Frontal cortex (tissue), 4 donors: ENCODE measurements around the gene POMT2. TPM values are rescaled to one million over a fixed set of nuclear protein-coding genes. Genes with fewer than 3 reads are reported as not detected.

Source experiments
- DNase-seq, 2 donors: peaks; one replicate each; pipeline ENCODE4 v3.0.0; 2012; ENCODE audit warnings: low spot score in 2 of 2
- FAIRE-seq: peaks from 2 replicates; lab custom pipeline; 2012; peaks lifted over from hg19 to GRCh38; lab: Jason Lieb, UNC
- small RNA-seq: library from RNA; depleted of rRNA; stranded (forward); fragments of <200 nt; gene quantifications from one replicate; pipeline ENCODE3, GENCODE V24; 2014
- total RNA-seq: library from RNA; depleted of rRNA; stranded (reverse); fragments of >200 nt; gene quantifications from one replicate; pipeline ENCODE4 v1.2.3, GENCODE V29; 2014
- donor health status: control.
- donor health status: control.
- donor health status: control.

POMT2 gene
- total RNA-seq, 1 donor from 2014 or later, result 14.3 TPM

DNA sequence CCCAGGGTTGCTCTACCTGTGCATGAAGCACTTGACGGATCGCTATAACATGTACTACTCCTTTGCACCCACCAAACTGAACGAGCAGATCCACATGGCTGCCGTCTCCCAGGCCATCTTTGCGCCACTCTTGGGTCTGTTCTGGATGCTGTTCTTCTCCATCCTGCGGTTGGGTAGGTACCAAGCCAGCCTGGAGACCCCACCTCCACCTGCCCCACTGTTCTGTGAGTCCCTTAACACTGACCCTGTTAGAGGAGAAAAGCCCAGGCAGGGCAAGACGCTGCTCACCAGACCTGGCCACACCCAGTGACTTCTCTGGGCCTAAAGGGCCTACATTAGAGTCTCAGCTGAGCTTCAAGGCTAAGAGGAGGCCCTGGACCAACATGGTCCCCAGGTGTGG is 71.4 kb downstream of the POMT2 start:
- DNase-seq, result no peak
- FAIRE-seq, result no peak

DNA sequence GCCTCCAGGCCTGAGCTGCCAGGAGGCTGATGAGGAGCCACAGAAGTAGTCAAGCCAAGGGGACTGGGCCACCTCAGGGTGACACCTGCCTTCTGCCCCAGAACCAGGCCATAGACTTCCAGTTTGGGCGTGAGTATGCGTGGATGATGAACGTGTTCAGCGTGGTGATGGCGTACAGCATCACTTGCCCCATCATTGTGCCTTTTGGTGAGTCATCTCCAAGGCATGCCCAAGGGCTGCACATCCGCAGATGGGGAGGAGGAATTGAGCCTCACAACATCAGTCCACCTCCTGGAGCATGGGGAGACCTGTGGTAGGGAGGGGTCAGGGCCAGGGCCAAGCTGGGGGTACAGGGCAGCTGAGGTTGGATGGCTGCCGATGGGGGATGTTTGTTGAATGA is 72.0 kb downstream of the POMT2 start:
- FAIRE-seq, result no peak
- no peak for DNase-seq

DNA sequence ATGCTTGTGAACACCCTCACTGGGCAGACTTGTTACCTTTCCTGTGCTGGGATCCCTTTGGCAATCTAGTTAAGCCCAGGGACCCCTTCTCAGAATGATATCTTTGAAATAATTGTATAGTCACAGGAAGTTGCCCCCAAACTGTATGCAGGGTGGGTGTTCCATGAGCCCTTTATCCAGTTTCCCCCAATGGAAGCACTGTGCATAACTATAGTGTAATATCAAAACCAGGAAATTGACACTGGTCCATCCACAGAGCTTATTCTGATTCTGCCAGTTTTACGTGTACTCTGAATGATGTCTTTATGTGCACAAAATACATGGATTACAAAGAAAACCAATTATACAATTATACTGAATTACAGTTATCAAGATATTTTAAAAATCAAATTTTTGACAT is 73.9 kb downstream of the POMT2 start:
- FAIRE-seq (no peak), DNase-seq (no peak)

DNA sequence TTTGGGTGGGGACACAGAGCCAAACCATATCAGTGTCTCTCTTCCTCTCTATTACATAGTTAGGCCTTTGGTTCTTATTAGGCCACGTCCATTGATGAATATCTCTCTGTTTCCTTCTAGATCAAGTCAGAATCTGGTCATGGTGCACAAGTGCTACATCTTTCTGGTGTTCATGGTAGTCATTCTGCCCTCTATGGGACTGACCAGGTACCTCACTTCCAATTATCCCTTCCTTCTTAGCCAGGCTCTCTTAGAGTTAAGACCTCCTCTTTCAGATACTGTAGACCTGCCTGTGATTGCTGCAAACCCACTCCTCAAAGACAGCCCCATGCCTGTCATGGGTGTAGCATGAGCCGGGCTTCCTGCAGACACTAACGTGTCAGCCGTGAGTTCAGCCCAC is 74.9 kb downstream of the POMT2 start:
- no peak for FAIRE-seq
- DNase-seq, result no peak

DNA sequence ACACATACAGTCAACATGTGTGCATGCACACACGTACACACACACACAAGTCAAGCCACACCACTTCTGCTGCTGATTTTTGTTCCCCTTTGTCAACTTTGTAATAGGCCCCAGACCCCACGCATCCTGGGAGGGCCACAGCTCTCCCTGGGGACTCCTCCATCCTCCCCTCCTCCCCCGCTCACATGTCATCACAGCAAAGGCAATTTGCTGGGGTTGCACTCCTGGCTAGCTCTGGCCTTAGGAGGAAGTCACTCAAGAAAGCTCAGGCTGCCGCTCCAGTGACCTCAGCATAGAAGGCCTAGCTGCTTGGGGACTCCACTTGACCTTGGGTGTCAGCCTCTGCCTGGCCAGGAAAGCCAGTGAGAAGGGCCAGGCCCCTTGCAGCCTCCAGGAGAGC is 76.8 kb downstream of the POMT2 start:
- DNase-seq (no peak), FAIRE-seq (no peak)

DNA sequence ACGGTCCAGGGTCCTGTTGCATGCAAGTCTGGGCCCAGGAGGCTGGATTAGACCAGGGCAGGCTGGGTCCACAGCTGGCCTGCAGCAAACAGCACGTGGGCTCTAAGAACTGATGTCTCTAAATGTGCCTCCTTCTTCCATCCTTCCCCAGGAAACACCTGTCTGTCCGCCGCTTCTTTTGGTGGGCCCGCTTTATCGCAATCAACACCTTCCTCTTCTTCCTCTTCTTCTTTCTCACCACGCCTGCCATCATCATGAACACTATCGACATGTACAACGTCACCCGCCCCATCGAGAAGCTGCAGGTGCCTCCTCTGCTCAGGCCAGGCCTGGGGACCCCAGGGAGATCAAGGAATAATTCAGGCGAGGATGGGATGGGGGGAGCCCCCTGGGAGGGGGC is 77.9 kb downstream of the POMT2 start:
- FAIRE-seq, result no peak

DNA sequence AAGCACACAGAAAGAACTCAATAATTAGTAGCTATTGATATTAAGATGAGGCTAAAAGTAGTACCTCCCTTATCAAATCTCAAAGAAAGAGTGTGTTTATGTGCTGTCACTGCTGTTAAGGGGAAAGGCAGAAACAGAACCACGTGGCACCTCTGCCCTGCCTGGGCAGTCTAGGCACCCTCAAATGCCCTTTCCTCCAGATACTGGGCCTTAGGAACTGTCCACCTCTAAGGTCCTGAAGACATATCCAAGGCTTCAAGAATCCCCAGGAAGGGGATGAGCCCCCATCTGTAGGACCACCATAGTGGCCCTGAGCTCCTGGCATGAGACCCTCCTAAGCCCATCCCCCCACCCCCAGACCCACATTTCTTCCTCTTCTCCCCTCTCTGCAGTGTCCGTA is 78.7 kb downstream of the POMT2 start:
- FAIRE-seq, result no peak
- DNase-seq, result no peak

More for the DNA sequence above, 77.9 kb downstream of the POMT2 start:
- DNase-seq, result no peak

DNA sequence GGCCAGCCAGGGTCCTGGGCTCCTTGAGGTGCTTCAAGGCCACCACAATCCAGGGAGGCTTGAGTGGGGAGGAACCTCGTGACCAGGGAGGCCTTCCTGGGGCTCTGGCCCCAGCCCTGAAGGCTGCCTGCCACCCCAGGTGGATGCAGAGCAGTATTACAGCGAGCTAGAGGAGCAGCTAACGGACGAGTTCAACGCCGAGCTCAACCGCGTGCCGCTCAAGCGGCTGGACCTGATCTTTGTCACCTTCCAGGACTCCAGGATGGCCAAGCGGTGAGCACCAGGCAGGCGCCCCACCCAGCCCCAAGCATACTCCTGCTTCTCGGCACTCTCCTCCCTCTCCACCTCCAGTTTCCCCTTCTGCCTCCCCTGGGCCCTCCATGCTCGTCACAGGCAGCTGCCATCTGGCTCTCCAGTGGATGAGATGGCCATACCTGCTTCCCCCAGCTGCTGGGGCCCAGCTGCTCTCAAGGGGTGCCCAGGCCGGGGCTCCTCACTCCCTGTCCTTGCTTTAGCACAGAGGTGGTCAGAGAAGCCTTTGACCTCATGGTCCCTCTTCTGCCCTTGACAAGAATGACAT is 80.3 kb downstream of the POMT2 start:
- FAIRE-seq (no peak), DNase-seq (no peak)

DNA sequence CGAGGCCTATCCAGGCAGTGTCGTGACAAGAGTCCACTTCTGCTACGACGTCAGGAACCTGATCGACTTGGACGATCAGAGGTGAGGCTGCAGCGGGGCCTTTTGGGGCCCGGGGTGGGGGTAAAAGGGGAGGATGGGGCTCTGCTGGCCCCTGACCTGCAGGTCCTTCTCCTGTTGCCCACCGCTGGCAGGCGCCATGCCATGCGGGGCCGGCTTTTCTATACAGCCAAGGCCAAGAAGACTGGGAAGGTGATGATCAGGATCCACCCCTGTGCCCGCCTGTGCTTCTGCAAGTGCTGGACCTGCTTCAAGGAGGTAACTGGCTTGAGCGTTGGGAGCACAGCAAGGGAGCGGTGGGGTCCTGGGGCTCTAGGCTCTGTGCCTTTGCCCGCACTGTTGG is 81.3 kb downstream of the POMT2 start:
- FAIRE-seq (no peak), DNase-seq (no peak)

DNA sequence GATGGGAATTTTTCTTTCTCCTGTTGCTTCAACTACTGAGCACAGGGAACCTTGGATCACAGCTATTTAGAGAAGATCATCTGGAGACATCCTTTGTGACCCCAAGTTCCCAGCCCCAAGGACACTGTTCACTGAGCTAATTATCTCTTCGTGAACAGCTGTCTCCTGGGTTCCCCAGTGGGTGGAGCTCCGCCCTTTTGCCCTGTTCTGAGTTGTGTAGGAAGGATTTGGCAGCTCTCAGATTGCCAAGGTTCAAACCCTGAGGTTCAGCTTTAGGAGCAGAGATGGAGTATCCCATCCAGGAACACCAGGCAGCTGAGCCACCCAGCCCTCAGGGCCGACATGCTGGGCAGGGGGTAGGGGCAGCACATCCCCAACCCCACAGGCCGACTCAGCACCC is 81.7 kb downstream of the POMT2 start:
- no peak for FAIRE-seq

DNA sequence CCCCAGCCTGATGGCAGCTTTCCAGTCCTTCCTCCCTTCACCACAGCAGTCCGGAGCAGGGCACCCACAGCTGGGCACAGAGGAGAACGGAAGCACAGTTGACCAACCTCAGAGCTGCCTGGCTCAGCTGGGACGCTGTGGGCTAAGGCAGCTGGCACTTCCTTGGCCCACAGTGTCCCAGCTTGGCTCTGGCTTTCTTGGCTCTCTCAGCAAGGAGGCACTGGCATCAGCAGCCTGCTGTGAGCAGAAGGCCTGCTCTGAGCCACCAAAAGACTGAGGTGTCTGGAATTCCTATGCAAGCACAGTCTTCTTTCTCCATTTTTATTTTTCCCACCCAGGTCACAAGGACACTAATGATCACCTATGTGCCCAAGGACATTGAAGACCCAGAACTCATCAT is 82.3 kb downstream of the POMT2 start:
- no peak for FAIRE-seq
- DNase-seq, result no peak

More for the DNA sequence above, 81.7 kb downstream of the POMT2 start:
- no peak for DNase-seq

DNA sequence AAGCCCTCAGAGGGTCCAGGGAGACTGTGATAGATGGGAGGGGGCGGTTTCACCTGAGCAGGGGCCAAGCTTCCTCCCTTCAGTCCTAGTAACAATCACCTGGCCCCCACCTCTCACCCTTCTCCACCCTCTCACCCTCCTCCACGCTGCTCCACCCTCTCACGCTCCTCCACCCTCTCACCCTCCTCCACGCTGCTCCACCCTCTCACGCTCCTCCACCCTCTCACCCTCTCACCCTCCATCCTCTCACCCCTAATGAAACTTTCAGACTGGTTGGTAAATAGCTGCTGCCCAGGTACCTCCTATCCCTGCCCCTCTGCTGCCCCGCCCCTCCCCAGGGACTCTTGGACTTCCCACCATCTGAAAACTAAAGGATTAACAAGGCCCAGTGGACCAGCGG is 83.9 kb downstream of the POMT2 start:
- no peak for FAIRE-seq
- DNase-seq, result no peak

DNA sequence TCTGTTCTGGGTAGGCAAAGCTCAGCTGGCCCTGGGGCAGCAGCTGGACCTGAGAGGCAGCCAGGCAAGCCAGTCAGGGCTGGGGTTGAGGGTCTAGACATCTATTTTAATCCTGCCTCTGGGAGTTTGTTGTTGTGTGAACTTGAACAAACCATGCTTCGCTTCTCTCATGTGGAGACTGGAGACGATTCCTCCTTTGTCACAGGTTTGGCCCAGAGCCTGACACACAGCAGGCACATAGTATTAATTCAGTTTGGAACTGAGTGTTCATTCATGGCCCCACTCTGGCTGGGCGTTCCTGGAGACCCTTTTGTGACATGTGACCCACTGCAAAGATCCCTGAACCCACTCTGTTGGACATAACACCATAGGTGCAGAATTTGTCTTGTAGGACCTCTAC is 89.0 kb downstream of the POMT2 start:
- DNase-seq (no peak), FAIRE-seq (no peak)

DNA sequence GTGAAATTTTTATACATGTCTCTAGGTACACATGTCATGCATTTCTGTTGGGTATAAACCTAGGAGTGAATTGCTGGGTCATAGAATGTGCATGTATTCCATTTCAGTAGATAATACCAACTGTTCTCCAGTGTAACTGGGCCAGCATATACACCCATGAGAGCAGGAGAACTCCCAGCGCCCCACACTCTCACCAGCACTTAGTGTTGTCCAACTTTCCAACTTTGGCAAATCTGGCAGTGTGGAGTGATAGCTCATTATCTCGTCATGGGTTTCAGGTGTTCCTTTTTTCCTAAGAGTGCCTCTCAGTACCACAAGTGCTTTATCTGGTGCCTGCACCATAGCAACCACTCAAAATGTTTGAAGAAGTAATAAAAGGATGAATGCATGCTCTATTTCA is 89.8 kb downstream of the POMT2 start:
- DNase-seq (no peak), FAIRE-seq (no peak)

DNA sequence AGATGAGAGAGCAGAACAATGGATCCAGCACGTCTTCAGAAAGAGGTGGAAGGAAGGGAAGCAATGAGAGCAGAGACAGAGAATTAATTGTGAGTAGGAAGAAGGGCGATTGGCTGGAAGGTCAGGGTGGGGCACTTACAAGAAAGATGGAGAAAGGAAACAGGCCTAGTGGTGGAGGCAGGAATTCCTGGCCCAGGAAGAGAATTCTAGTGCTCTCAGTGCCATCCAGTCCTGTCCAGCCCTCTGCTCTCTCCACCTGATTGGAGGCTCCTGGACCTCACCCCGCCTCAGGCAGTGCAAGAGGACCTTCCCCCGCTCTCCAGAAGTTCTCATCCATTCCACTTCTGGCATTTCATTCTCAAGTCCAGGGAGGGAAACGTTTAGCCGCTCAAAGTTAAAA is 92.6 kb downstream of the POMT2 start:
- DNase-seq (no peak), FAIRE-seq (no peak)

DNA sequence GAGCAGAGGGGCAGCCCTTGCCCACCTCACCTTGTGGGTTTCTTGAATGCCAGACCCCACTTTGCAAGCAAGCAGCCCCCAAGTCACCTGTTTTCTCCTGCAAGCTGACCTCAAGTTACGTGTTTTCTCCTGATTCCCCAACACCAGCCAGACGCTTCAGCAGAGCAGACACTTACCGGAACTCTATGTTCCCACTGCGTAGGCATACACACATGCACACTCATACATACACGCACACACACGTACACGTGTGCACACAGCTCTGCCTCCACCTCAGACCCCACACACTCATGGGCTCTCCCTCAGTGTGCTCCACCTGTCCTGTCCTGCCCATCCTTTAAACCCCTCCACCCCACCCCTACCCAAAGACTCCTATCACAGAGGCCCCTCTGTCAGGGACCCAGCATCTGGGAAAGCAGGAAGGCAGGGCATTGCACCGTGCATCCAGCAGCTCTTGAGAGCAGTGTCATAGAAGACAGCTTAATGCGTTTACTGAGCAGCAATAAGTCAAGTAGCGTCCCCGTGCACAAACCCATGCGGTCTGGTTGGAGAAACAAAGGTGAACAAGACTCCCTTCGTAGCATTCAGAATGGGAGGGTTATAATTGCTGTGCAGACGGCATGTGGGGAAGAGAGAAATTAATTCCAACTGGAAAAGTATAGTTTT is 94.7 kb downstream of the POMT2 start:
- DNase-seq (no peak), FAIRE-seq (no peak)

DNA sequence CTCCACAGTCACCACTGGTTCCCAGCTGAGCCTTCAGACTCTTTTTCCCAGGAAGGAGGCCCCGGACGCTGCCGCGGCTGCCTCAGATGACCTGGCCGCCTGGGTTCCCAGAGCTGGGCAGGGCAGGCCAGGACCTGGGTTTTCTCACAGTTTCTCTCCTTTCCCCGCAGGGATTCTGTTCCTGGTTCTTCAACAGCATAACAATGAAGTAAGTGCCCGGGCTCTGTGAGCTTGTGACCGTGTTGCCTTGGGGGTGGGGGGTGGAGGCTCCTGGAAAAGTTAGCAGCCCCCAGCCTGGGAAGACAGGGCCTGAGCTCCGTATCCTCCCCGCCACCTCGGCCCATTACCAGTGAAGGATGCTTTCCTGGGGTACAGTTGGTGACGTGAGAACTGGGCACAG is 95.4 kb downstream of the POMT2 start:
- FAIRE-seq (no peak), DNase-seq (no peak)

Small RNA genes lying within 50 kb of the gene (small RNA-seq; reads per million reads assigned to genes)
- not detected for gene MIR1260A

Other genes starting within 250 kb of the POMT2 start
- gene CIPC, start 222.6 kb downstream of the POMT2 start, total RNA-seq, result 44.8 TPM
- gene ZDHHC22, start 179.1 kb downstream of the POMT2 start, total RNA-seq, result 5.7 TPM
- 8.6 TPM for gene TMEM63C, start 139.1 kb downstream of the POMT2 start, total RNA-seq
- gene NGB, start 49.7 kb downstream of the POMT2 start, total RNA-seq, result 4.9 TPM
- 3.3 TPM for gene GSTZ1, start 153 bp upstream of the POMT2 start, total RNA-seq
- 25.3 TPM for gene TMED8, start 56.2 kb upstream of the POMT2 start, total RNA-seq
- 12.6 TPM for gene SAMD15, start 56.5 kb upstream of the POMT2 start, total RNA-seq
- 1.2 TPM for gene NOXRED1, start 102.6 kb upstream of the POMT2 start, total RNA-seq
- 35.5 TPM for gene VIPAS39, start 136.7 kb upstream of the POMT2 start, total RNA-seq
- gene AHSA1, start 137.2 kb upstream of the POMT2 start, total RNA-seq, result 107 TPM
- 1.2 TPM for gene ISM2, start 177.9 kb upstream of the POMT2 start, total RNA-seq